Loucy (cell line): ENCODE results near the gene RAI1.

ENCODE experiments used
- H2AFZ ChIP-seq: fragments of 200-600 bp; sonication (generic); 2 replicates; pipeline ENCODE4 v1.6.0; 2016; ENCODE audit warnings: antibody characterized with exemption, mild to moderate bottlenecking, low read length, moderate library complexity
- H3F3A ChIP-seq: fragments of 200-600 bp; 2 replicates; pipeline ENCODE4 v1.6.0; 2016; ENCODE audit warnings: antibody characterized with exemption, low read depth, mild to moderate bottlenecking
- H3K27me3 ChIP-seq: fragments of 200-600 bp; sonication (generic); 2 replicates; pipeline ENCODE4 v1.6.1; 2014; ENCODE audit warnings: low read length, mild to moderate bottlenecking; ENCODE audit not compliant: insufficient read depth, poor library complexity, severe bottlenecking
- H3K36me3 ChIP-seq: fragments of 200-600 bp; sonication (generic); 2 replicates; pipeline ENCODE4 v1.6.1; 2016; ENCODE audit warnings: low read length; ENCODE audit not compliant: insufficient read depth
- H3K4me1 ChIP-seq: fragments of 200-600 bp; sonication (generic); 2 replicates; pipeline ENCODE4 v1.5.1; 2014; ENCODE audit warnings: low read length, mild to moderate bottlenecking; ENCODE audit not compliant: insufficient read depth, poor library complexity, severe bottlenecking
- H3K4me2 ChIP-seq: fragments of 200-600 bp; sonication (generic); 2 replicates; pipeline ENCODE4 v1.6.0; 2014; ENCODE audit warnings: antibody characterized with exemption, low read length, low read depth, mild to moderate bottlenecking; ENCODE audit not compliant: poor library complexity, severe bottlenecking
- H3K4me3 ChIP-seq: fragments of 200-600 bp; sonication (generic); 2 replicates; pipeline ENCODE4 v1.5.1; 2014; ENCODE audit warnings: low read length, mild to moderate bottlenecking, mixed read lengths; ENCODE audit not compliant: poor library complexity, severe bottlenecking
- H3K79me2 ChIP-seq: fragments of 200-600 bp; sonication (generic); 2 replicates; pipeline ENCODE4 v1.6.1; 2014; ENCODE audit warnings: low read length; ENCODE audit not compliant: insufficient read depth
- H3K9ac ChIP-seq: fragments of 200-600 bp; sonication (generic); 2 replicates; pipeline ENCODE4 v1.6.0; 2014; ENCODE audit warnings: mild to moderate bottlenecking, low read depth, low read length, moderate library complexity; ENCODE audit not compliant: poor library complexity, severe bottlenecking
- H3K9me2 ChIP-seq: fragments of 200-600 bp; sonication (generic); replicated peaks from 2 replicates; pipeline ENCODE4 v1.6.1; 2016; ENCODE audit warnings: low read depth, low read length, mixed read lengths
- H3K9me3 ChIP-seq: fragments of 200-600 bp; sonication (generic); 2 replicates; pipeline ENCODE4 v1.6.1; 2014; ENCODE audit warnings: mild to moderate bottlenecking, antibody characterized with exemption, low read length, low read depth; ENCODE audit not compliant: insufficient read depth
- H4K20me1 ChIP-seq: fragments of 200-600 bp; sonication (generic); 2 replicates; pipeline ENCODE4 v1.6.0; 2014; ENCODE audit warnings: antibody characterized with exemption, low read length, mild to moderate bottlenecking; ENCODE audit not compliant: insufficient read depth, poor library complexity, severe bottlenecking
- EZH2phosphoT487 ChIP-seq: fragments of 200-600 bp; IDR thresholded peaks from 2 replicates; pipeline ENCODE4 v1.6.1; 2018; ENCODE audit warnings: antibody characterized with exemption, mild to moderate bottlenecking, moderate library complexity, borderline replicate concordance
- TF ChIP-seq, protein P1 (sequence below): fragments of 200-600 bp; sonication (generic); conservative IDR thresholded peaks from 2 replicates; pipeline ENCODE4 v1.5.1; 2014; ENCODE audit warnings: mild to moderate bottlenecking, antibody characterized with exemption, low read length

The RAI1 gene

GRCh38 chr17:17800504-17801021, 119.3 kb downstream of the RAI1 start:
- no peaks in the 10 kb centered on the region for H3K9me3 ChIP-seq
- H3K9me2 ChIP-seq: no peaks in the 10 kb centered on the region
- TF ChIP-seq, protein P1, sequence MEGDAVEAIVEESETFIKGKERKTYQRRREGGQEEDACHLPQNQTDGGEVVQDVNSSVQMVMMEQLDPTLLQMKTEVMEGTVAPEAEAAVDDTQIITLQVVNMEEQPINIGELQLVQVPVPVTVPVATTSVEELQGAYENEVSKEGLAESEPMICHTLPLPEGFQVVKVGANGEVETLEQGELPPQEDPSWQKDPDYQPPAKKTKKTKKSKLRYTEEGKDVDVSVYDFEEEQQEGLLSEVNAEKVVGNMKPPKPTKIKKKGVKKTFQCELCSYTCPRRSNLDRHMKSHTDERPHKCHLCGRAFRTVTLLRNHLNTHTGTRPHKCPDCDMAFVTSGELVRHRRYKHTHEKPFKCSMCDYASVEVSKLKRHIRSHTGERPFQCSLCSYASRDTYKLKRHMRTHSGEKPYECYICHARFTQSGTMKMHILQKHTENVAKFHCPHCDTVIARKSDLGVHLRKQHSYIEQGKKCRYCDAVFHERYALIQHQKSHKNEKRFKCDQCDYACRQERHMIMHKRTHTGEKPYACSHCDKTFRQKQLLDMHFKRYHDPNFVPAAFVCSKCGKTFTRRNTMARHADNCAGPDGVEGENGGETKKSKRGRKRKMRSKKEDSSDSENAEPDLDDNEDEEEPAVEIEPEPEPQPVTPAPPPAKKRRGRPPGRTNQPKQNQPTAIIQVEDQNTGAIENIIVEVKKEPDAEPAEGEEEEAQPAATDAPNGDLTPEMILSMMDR: no peak
- no peak overlapping the region for H3K4me2 ChIP-seq
- no peaks in the 10 kb centered on the region for H3K27me3 ChIP-seq
- peaks cover 11% of the 10 kb centered on the region for H4K20me1 ChIP-seq
- H3F3A ChIP-seq: no peaks in the 10 kb centered on the region
- H3K36me3 ChIP-seq: peaks cover 77% of the 10 kb centered on the region; the same call in 1 of the 2 replicates
- no peaks in the 10 kb centered on the region for H3K4me1 ChIP-seq
- H3K9ac ChIP-seq: no peak overlapping the region
- H2AFZ ChIP-seq: no peak overlapping the region
- H3K4me3 ChIP-seq: no peak overlapping the region
- no peaks in the 10 kb centered on the region for H3K79me2 ChIP-seq

DNA sequence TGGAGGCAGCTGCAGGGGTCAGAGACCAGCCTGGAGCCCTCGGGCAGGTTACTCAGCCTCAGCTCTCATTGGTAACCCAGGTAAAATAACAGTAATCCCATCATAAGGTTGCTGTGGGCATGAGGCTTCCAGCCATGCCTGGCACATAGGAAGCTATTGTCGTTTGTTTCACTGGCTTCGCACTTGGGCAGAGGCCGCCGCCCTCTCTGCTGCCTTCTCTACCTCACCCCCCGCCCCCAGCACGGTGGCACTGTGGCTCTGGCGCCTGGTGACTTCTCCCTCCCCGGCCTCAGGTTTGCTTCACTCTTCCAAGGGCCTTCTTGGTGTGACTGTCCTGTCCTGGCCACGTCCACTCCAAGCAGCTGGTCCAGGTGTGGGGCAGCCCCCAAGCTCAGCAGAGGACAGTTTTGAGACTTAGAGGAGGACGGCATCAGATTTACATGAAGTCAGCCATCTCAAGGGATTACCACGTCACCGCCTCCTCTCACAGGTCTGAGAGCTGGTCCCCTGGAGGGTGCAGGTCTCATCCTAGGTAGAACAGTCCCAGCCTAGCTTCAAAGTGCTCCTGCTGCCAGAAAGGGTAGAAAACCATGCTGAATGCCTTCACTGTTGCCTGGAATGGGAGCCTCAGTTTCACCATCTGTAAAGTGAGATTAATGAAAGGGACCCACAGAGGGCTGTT, 120.7 kb downstream of the RAI1 start:
- Histone ChIP-seq H3K9me3 (no peaks in the 10 kb centered on the region), H3K4me1 (no peaks in the 10 kb centered on the region), H3K79me2 (no peaks in the 10 kb centered on the region), H4K20me1 (peaks cover 11% of the 10 kb centered on the region), H3F3A (no peaks in the 10 kb centered on the region), H3K4me3 (no peak overlapping the region), H3K9ac (no peak overlapping the region), H3K9me2 (no peaks in the 10 kb centered on the region), H3K36me3 (peaks cover 74% of the 10 kb centered on the region; the same call in 1 of the 2 replicates), H3K4me2 (no peak overlapping the region), H2AFZ (no peak overlapping the region), H3K27me3 (no peaks in the 10 kb centered on the region)
- no peak for TF ChIP-seq EZH2phosphoT487
- TF ChIP-seq, protein P1: no peak

GRCh38 chr17:17804007-17804406, 122.7 kb downstream of the RAI1 start:
- Histone ChIP-seq H3K4me1 (no peaks in the 10 kb centered on the region), H3F3A (no peaks in the 10 kb centered on the region), H3K9ac (no peak overlapping the region), H3K36me3 (peaks cover 60% of the 10 kb centered on the region; the same call in 1 of the 2 replicates), H3K4me3 (no peak overlapping the region), H3K4me2 (no peak overlapping the region), H4K20me1 (peaks cover 6% of the 10 kb centered on the region), H3K9me3 (no peaks in the 10 kb centered on the region), H3K79me2 (no peaks in the 10 kb centered on the region), H2AFZ (no peak overlapping the region), H3K9me2 (no peaks in the 10 kb centered on the region), H3K27me3 (no peaks in the 10 kb centered on the region)
- TF ChIP-seq, protein P1: no peak
- no peak for TF ChIP-seq EZH2phosphoT487
